ENCODE data around the gene GADL1.

Gene GADL1

DNA sequence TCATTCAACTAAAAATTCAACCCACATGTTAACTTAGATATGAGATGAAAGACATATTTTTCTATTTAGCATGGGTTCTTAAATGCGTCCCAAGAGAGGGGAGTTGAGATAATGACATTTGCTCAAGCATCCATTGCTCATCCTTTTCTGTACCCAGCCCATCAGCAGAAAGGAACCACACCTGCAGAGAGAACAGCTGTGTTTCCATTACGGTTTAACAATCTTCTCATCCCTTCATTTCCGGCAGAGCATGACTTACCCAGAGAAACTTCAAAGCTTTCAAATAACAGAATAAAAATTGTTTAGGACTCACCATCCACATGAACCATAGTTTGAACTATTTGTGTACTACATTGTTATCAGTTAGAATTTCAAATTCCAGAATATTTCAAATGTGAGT lies 174.9 kb downstream of the GADL1 start:
- TF ChIP-seq, protein P1, sequence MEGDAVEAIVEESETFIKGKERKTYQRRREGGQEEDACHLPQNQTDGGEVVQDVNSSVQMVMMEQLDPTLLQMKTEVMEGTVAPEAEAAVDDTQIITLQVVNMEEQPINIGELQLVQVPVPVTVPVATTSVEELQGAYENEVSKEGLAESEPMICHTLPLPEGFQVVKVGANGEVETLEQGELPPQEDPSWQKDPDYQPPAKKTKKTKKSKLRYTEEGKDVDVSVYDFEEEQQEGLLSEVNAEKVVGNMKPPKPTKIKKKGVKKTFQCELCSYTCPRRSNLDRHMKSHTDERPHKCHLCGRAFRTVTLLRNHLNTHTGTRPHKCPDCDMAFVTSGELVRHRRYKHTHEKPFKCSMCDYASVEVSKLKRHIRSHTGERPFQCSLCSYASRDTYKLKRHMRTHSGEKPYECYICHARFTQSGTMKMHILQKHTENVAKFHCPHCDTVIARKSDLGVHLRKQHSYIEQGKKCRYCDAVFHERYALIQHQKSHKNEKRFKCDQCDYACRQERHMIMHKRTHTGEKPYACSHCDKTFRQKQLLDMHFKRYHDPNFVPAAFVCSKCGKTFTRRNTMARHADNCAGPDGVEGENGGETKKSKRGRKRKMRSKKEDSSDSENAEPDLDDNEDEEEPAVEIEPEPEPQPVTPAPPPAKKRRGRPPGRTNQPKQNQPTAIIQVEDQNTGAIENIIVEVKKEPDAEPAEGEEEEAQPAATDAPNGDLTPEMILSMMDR (IDR thresholded peaks at IDR 0.05): no peak

DNA sequence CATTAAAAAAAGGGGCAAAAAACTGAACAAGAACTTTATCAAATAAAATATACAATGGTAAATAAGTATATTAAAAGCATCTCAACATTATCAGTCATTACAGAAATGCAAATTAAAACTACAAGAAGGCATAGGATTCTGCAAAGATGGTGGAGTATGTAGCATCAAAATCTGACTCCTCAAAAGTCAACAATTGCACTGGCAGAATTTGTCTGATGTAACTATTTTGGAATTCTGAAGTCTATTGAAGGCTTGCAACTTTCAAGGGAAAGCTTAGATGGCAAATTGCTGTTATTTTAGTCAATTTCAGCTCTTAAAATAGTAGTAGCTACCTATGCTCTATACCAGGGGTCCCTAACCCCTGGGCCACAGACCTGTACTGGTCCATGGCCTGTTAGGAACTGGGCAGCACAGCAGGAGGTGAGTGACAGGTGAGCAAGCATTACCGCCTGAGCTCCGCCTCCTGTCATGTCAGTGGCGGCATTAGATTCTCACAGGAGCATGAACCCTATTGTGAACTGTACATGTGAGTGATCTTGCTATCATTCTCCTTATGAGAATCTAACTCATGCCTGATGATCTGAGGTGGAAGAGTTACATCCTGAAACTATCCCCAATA lies 180.5 kb downstream of the GADL1 start:
- TF ChIP-seq, protein P1 (IDR thresholded peaks at IDR 0.05): no peak

DNA sequence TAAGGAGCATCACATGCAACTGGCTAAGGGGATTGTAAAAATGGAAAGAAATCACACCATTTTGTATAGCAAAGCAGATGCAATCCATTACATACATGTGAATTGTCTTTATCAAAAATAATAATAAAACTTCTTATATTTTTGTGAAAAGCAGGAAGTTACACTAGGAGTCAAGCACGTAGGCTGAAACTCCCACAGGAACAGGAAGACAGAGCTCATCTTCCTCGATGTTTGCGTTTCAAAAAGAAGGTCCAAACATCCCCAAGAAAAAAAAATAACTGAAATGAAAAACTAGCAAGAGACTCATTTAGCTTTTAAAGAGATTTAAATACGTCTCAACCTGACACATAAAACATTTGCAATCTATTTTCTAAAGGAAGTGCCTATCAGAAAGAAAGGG lies 181.5 kb downstream of the GADL1 start:
- TF ChIP-seq, protein P1 (IDR thresholded peaks at IDR 0.05): no peak

DNA sequence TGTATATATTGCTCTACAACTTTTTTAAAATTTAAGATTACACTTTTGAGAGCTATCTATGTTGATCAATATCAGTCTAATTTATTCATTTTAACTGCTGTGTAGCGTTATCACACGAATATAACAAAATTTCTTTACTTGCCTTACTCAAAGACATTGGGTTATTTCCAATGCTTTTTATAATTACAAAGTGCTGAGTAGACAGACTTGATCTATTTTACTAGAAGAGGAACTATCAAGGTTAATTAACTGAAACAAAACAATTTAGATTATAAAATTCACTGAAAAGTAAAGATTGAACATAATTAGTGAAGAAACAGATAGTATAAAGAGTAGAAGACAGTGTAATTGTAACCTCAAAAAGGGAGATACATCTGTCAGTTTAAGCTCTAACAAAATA lies 182.6 kb downstream of the GADL1 start:
- TF ChIP-seq, protein P1 (IDR thresholded peaks at IDR 0.05): no peak

DNA sequence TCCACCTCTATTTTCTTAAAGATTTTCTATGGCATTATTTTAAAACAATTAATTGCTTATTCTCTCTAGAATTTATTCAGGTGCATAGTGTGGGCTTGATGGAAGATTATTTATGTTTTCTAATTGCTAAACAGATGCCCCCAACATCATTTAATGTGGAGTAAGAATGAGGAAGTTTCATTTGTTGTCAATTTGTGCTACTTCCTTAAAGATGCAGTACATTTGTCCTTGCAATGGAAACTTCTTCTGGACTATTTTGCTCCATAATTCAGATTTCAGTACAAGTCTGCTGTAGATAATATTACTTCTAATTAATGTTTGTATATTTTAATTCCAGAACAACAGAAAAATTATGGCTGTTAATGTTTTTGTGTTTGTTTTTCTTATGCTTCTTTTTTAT lies 183.3 kb downstream of the GADL1 start:
- TF ChIP-seq, protein P1 (IDR thresholded peaks at IDR 0.05): no peak

DNA sequence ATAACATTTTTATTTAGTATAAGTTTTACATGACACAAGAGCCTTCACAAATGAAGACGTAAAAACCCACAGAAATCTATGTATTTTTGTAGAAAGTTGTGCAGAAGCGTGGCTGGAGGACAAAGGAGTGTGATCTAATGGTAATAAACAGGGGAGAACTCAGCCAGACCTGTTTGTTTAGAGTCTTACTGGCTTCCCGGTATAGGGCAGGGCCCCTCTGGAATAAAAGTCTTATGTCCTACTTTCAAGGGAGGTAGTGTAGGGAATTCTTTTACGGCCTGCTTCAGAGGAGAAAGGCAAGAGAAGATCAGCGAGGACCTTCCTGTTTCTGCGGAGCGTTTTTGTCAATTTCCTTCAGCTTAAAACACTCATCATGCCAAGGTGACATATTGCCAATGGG lies 184.4 kb downstream of the GADL1 start:
- TF ChIP-seq, protein P1 (IDR thresholded peaks at IDR 0.05): no peak

DNA sequence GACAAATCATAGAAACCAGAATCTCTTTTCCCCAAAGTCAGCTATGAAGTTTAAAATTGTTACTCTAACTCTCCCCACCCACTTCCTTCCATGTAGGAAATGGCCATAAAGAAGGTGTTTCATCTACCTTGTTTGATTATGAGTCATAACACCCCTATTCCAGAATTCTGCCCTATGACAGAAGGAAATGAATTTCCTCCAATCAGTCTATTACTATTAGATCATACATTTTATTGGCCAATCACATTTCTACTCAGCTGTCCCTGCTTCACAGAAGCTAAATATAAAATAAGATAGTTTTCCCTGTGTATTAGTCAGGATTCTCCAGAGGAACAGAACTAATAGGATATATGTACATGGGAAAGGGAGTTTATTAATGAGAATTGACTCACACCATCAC lies 186.0 kb downstream of the GADL1 start:
- TF ChIP-seq, protein P1 (IDR thresholded peaks at IDR 0.05): no peak

DNA sequence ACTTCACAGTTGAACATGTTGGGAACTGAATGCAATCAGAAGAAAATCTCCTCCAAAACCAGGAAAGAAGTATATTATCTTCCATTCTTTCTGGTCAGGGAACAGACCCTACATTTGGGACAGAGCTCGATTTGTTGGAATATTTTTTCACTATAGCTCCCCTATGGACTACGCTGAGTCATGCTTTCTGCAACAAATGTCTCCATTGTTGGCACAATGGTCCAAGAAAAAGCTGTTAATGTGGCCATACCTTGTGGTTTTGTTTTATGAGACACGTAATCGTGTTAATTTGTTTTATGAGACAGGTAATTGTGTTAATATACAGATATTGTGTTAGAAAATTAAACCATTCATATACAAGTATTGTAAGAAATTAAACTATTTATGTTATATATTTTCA lies 186.6 kb downstream of the GADL1 start:
- TF ChIP-seq, protein P1 (IDR thresholded peaks at IDR 0.05): no peak
